NOMO-1 (cell line): ENCODE data around the gene MISP.

ENCODE experiments used
- DNase-seq, 2 experiments: peaks; one replicate each; lab custom pipeline; 2025; ENCODE audit not compliant: unreplicated experiment in 2 of 2; lab: John Stamatoyannopoulos, UW

The MISP gene

DNA sequence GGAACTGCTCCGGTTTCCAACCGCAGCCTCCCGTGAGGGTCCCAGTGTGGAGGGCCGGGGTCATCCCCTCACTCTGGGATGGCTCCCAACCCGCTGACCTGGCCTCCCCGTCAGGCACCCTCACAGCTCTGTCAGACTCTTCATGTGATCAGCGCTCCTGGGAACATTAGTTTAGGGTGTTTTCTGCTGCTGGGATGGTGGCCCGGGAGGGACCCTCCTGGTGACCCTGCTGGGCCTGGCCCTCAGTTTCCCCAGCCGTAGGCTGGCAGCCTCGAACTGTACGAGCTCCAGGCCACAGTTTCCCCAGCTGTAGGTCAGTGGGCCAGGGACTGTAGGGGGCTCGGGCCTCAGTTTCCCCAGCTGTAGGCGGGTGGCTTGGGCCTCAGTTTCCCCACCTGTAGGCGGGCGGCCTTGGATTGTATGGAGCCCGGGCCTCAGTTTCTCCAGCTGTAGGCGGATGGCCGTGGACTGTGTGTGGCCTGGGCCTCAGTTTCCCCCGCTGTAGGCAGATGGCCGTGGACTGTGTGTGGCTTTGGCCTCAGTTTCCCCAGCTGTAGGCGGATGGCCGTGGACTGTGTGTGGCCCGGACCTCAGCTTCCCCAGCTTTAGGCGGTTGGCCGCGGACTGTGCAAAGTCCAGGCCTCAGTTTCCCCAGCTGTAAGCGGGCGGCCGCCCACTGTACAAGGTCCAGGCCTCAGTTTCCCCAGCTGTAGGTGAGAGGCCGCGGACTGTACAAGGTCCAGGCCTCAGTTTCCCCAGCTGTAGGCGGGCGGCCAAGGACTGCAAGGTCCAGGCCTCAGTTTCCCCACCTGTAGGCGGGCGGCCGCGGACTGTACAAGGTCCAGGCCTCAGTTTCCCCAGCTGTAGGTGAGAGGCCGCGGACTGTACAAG is 45.0 kb downstream of the MISP start:
- DNase-seq: no peak

- peak; percentile 100 for DNase-seq
Measured at GRCh38 chr19:796692-797527, 46.0 kb downstream of the MISP start, which contains the start of gene PTBP1. Gene PTBP1, plus strand, starts transcription at chr19:797452. Its CDS starts 46 bp downstream, at chr19:797498.

- peak; percentile 74 to 90 for DNase-seq
Measured at GRCh38 chr19:797528-798414, 46.9 kb downstream of the MISP start.

GRCh38 chr19:798415-799075 is 47.6 kb downstream of the MISP start:
- DNase-seq: no peak

DNA sequence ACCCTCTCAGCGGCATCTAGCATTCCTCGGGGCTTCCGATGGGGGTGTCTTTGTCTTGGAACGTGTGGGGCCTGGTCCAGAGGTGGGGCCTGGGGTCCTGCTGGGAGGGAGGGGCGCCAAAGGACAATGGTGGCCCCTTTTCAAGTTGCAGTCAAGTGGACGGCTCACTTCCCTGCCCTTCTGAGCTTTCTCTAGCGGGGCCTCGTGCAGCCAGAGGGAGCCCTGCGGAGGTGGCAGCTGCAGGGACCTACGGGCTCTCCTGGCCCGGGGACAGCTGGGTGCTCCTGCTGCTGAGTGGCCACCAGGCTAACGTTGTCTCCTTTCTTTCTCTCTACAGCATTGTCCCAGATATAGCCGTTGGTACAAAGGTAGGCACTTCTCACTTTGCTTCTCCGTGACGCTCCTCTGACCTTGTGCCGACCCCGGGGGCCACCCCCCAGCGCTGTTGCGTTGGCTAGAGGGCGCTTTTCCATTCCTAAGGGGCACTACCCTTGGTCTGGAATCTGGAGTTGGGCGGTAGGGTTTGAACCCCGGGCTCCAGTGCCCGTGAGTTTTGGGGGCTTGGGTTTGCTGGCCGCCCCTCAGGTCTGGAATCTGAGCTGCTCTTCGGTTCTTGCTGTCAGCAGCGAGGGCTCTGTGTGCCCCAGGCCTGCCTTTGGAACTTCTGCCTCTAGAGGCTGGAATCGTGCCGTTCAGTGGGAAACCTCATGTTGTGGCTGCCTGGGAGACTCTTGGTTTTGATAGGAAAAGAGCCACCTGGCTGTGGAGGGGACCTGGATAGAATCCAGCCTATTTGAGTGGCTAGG is 48.4 kb downstream of the MISP start:
- peak in 1 of 2 experiments; percentile 40 for DNase-seq

DNA sequence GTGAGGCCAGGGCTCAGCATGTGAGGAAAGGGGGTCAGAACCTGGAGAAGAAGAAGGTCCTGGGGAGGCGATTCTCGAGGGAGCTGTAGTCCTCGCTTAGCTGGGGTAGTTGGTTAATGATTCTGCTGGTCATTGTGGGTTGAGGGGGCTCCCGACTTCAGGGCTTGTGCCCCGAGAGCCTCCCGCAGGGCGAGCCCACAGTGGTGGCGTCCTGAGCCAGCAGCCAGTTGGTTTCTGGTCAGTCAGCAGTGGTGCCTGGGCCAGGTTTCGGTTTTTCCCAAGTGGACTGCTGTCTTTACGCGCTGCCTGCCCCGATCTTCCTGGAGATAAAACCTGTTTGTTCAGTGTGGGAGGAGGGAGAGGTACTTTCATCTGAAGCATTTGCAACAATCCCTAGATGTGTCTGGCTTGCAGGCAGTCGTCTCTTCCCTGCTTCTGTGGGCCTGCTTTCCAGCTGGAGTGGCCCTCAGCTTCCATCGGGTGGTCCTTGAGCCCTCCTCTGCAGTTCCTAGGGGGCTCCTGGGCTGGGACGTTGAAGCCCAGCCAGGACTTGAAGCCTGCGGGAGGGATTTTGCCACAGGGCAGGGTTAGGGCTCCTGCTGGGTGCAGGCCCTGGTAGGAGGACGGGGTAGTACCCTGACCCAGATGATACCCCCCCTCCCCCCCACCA is 49.6 kb downstream of the MISP start:
- no peak for DNase-seq

- DNase-seq: no peak
Measured at GRCh38 chr19:801030-801860, 50.3 kb downstream of the MISP start.

GRCh38 chr19:801861-802497 is 51.1 kb downstream of the MISP start:
- DNase-seq: no peak

GRCh38 chr19:802498-803098 is 51.7 kb downstream of the MISP start:
- DNase-seq: no peak

DNA sequence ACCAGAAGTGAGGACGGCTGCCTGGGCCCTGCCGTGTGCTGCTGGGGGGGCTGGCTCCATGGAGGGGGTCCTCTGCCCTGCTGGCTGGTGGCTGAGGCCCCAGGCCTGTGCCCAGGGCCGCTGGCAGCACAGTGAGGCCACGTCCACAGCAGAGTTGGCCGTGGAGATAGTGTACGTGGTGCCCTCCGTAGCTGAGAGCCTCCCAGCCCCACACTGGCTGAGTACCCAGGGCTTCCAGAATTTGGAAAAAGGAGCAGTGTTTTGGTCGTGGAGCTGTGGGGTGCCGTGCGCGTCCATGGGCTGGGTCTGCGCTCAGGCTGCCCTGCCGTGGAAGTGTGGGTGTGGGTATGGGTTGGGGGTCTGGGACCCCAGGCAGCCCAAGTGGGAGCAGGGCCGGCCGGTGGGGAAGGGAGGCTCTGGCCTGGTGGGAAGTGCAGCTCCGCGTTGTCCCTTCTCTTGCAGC is 52.2 kb downstream of the MISP start:
- DNase-seq: no peak

DNA sequence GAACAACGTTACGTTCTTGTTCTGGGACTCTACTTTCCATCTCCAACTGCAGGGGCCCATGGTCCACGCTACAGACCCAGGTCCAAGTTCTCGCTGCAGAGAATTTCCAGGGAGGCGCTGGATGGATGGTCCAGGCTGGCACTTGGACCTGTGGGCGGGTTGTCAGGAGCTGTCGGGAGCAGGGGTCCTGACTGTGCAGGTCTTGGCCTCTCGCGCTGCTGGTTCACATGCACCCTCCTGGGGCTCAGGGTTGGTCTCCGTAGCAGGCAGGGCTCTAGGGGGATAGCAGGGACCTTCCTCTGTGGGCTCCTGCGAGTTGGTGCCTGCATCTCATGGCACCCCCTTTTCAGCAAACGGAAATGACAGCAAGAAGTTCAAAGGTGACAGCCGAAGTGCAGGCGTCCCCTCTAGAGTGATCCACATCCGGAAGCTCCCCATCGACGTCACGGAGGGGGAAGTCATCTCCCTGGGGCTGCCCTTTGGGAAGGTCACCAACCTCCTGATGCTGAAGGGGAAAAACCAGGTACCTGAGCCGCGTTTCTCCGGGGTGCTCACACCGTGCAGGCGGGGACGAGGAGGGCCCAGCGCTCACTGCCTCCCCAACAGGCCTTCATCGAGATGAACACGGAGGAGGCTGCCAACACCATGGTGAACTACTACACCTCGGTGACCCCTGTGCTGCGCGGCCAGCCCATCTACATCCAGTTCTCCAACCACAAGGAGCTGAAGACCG is 52.9 kb downstream of the MISP start:
- DNase-seq: no peak

GRCh38 chr19:804419-805165 is 53.7 kb downstream of the MISP start:
- no peak for DNase-seq

DNA sequence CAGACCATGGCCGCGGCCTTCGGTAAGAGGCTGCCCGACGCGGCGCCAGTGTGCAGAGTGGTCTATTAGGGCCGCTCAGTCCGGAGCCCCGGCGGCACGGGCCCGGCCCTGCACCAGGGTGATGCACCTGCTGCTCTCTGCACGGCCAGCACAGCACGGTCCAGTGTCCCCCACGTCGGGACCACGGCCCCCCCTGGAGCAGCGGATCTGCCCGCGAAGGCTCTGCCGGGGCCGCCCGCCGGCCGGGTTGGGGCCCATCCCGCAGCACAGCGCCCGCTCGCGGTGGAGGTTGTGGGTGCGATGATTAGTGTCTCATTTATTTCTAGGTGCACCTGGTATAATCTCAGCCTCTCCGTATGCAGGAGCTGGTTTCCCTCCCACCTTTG is 54.2 kb downstream of the MISP start:
- DNase-seq: no peak

- DNase-seq: no peak
Measured at GRCh38 chr19:805600-806550, 55.0 kb downstream of the MISP start.
